HG02588 (cell line): Measurements from ENCODE around the gene OSBP2.
"Not testable (repeated sequence)": the region's sequence is repeated elsewhere in the genome, so short reads cannot be mapped to it uniquely, and the experiment has no call there.

ENCODE experiments used
- ATAC-seq: cut with Tn5 transposase; IDR thresholded peaks from one replicate; pipeline ENCODE4 v1.9.1; 2021; ENCODE audit warnings: mild to moderate bottlenecking, moderate library complexity; ENCODE audit not compliant: unreplicated experiment

OSBP2 gene

GRCh38 chr22:30717331-30717921 lies 22.8 kb downstream of the OSBP2 start:
- ATAC-seq, result no peak

GRCh38 chr22:30717952-30718351 lies 23.3 kb downstream of the OSBP2 start:
- ATAC-seq, result no peak

- no peak for ATAC-seq
These were observed 23.8 kb downstream of the OSBP2 start for GRCh38 chr22:30718491-30718890.

GRCh38 chr22:30718938-30719337 lies 24.3 kb downstream of the OSBP2 start:
- ATAC-seq, result no peak

GRCh38 chr22:30720263-30720837 lies 25.7 kb downstream of the OSBP2 start:
- ATAC-seq, result no peak

- ATAC-seq, result no peak
These were observed 27.1 kb downstream of the OSBP2 start for GRCh38 chr22:30721741-30722140.

- ATAC-seq, result no peak
These were observed 34.2 kb downstream of the OSBP2 start for GRCh38 chr22:30728826-30729225.

GRCh38 chr22:30731658-30732057 lies 37.0 kb downstream of the OSBP2 start:
- ATAC-seq, result no peak

- no peak for ATAC-seq
These were observed 37.8 kb downstream of the OSBP2 start for GRCh38 chr22:30732426-30732825.

GRCh38 chr22:30733181-30733631 lies 38.5 kb downstream of the OSBP2 start:
- ATAC-seq, result no peak

GRCh38 chr22:30740007-30740406 lies 45.3 kb downstream of the OSBP2 start:
- not testable (repeated sequence) for ATAC-seq

GRCh38 chr22:30740511-30740910 lies 45.8 kb downstream of the OSBP2 start:
- ATAC-seq, result not testable (repeated sequence)

- no peak for ATAC-seq
These were observed 47.9 kb downstream of the OSBP2 start for GRCh38 chr22:30742291-30743256.

GRCh38 chr22:30743257-30744020 lies 48.8 kb downstream of the OSBP2 start:
- no peak for ATAC-seq

GRCh38 chr22:30744224-30744623 lies 49.5 kb downstream of the OSBP2 start:
- no peak for ATAC-seq

GRCh38 chr22:30747493-30747892 lies 52.8 kb downstream of the OSBP2 start:
- no peak for ATAC-seq

- no peak for ATAC-seq
These were observed 54.6 kb downstream of the OSBP2 start for GRCh38 chr22:30749272-30749671.

- ATAC-seq, result no peak
These were observed 55.2 kb downstream of the OSBP2 start for GRCh38 chr22:30749849-30750248.

GRCh38 chr22:30751529-30751928 lies 56.9 kb downstream of the OSBP2 start:
- no peak for ATAC-seq

GRCh38 chr22:30752771-30753170 lies 58.1 kb downstream of the OSBP2 start:
- ATAC-seq, result no peak

- no peak for ATAC-seq
These were observed 59.0 kb downstream of the OSBP2 start for GRCh38 chr22:30753701-30754100.
